B cell (primary cell): ENCODE results near the gene TMEM154. TPM values are rescaled to one million over a fixed set of nuclear protein-coding genes. Genes with fewer than 3 reads are reported as not detected.

Source experiments
- ATAC-seq: fragments of 200-7000 bp; cut with Tn5 transposase; one replicate; pipeline ENCODE4 v1.10.0; 2021; ENCODE audit warnings: low read depth, mild to moderate bottlenecking, moderate number of reproducible peaks, moderate library complexity
- CTCF ChIA-PET: fragments of 350-600 bp; sonication (Branson Sonifier 250); formaldehyde crosslinking; loops from one replicate; lab custom pipeline; 2021; ENCODE audit warnings: antibody characterized with exemption, inconsistent platforms; lab: Charles Lee
- POLR2A ChIA-PET: fragments of 350-600 bp; sonication (Branson Sonifier 250); formaldehyde crosslinking; loops from one replicate; lab custom pipeline; 2021; ENCODE audit warnings: antibody characterized with exemption; lab: Charles Lee
- DNase-seq: peaks from one replicate; pipeline ENCODE4 v3.0.0; 2013
- H2AFZ ChIP-seq: 2 replicates; pipeline ENCODE4 v1.6.1; 2012; ENCODE audit warnings: mild to moderate bottlenecking, low read depth, low read length; ENCODE audit not compliant: insufficient read depth, poor library complexity, severe bottlenecking
- H3K27ac ChIP-seq, 2 donors: 1 replicate in 1 of 2; 2 replicates in 1 of 2; pipeline ENCODE4 v1.5.1; 2012 to 2013; ENCODE audit warnings: low read length in 2 of 2, mild to moderate bottlenecking in 2 of 2, moderate library complexity in 1 of 2
- H3K27me3 ChIP-seq, 4 experiments: fragments of 200-600 bp in 1 of 4; sonication (generic) in 1 of 4; replicated peaks in 1 of 4; 1 replicate in 2 of 4; 2 replicates in 2 of 4; pipeline versions ENCODE4 v1.6.1 to v1.7.0; 2013 to 2016; ENCODE audit warnings: low read length in 3 of 4, mild to moderate bottlenecking in 2 of 4, mixed read lengths in 1 of 4, moderate library complexity in 1 of 4; ENCODE audit not compliant: insufficient read depth in 4 of 4, control insufficient read depth in 3 of 4; ENCODE audit errors: control extremely low read depth in 1 of 4
- H3K36me3 ChIP-seq, 2 experiments: replicated peaks in 1 of 2; 1 replicate in 1 of 2; 2 replicates in 1 of 2; pipeline versions ENCODE4 v1.6.1 to v1.7.1; 2013; ENCODE audit warnings: low read length in 1 of 2; ENCODE audit not compliant: insufficient read depth in 2 of 2, control insufficient read depth in 1 of 2; ENCODE audit errors: control extremely low read depth in 1 of 2, extremely low read depth in 1 of 2
- H3K4me1 ChIP-seq, 2 donors: fragments of 200-600 bp in 1 of 2; sonication (generic) in 1 of 2; 1 replicate in 1 of 2; 2 replicates in 1 of 2; pipeline versions ENCODE4 v1.5.1 to v1.6.1; 2013 to 2017; ENCODE audit warnings: low read length in 2 of 2; ENCODE audit not compliant: control insufficient read depth in 2 of 2, insufficient read depth in 2 of 2
- H3K4me2 ChIP-seq: replicated peaks from 2 replicates; pipeline ENCODE3; 2012; ENCODE audit warnings: mild to moderate bottlenecking, low read depth, low read length; ENCODE audit not compliant: poor library complexity, severe bottlenecking
- H3K4me3 ChIP-seq, 5 experiments: fragments of 200-600 bp in 1 of 5; sonication (generic) in 1 of 5; 1 replicate in 3 of 5; 2 replicates in 2 of 5; pipeline versions ENCODE4 v1.5.1 to v1.7.0; 2011 to 2016; ENCODE audit warnings: low read length in 4 of 5, mild to moderate bottlenecking in 4 of 5, low read depth in 2 of 5, control low read depth in 1 of 5, moderate library complexity in 1 of 5; ENCODE audit not compliant: insufficient read depth in 1 of 5; ENCODE audit errors: control extremely low read depth in 1 of 5, extremely low read depth in 1 of 5
- H3K79me2 ChIP-seq: fragments of 200-600 bp; sonication (generic); one replicate; pipeline ENCODE4 v1.6.0; 2016; ENCODE audit warnings: low read length; ENCODE audit not compliant: control insufficient read depth, insufficient read depth
- H3K9ac ChIP-seq: fragments of 200-600 bp; sonication (generic); 2 replicates; pipeline ENCODE4 v1.6.1; 2017; ENCODE audit warnings: mild to moderate bottlenecking, low read length, moderate library complexity
- H3K9me3 ChIP-seq, 3 donors: one replicate each; pipeline versions ENCODE4 v1.6.1 to v1.7.1; 2013; ENCODE audit warnings: low read length in 2 of 3; ENCODE audit not compliant: control insufficient read depth in 2 of 3, insufficient read depth in 1 of 3; ENCODE audit errors: control extremely low read depth in 1 of 3
- H4K20me1 ChIP-seq: 2 replicates; pipeline ENCODE4 v1.6.0; 2012; ENCODE audit warnings: mild to moderate bottlenecking, low read length; ENCODE audit not compliant: insufficient read depth, control insufficient read depth, poor library complexity, severe bottlenecking
- H3K27ac Mint-ChIP-seq: one replicate; pipeline ENCODE4 v1.8.0; 2021; ENCODE audit warnings: mixed read lengths
- H3K27me3 Mint-ChIP-seq: one replicate; pipeline ENCODE4 v1.8.0; 2021; ENCODE audit warnings: mixed read lengths
- H3K4me1 Mint-ChIP-seq: one replicate; pipeline ENCODE4 v1.8.0; 2021; ENCODE audit warnings: mixed read lengths
- H3K4me3 Mint-ChIP-seq: one replicate; pipeline ENCODE4 v1.8.0; 2021; ENCODE audit warnings: mixed read lengths
- H3K9me3 Mint-ChIP-seq: one replicate; pipeline ENCODE4 v1.8.0; 2022; ENCODE audit warnings: mixed read lengths; ENCODE audit not compliant: insufficient read depth
- CTCF ChIP-seq: fragments of 200-600 bp; IDR thresholded peaks from one replicate; pipeline ENCODE4 v1.8.0; 2022; ENCODE audit warnings: antibody characterized with exemption, mild to moderate bottlenecking
- EZH2 ChIP-seq: IDR thresholded peaks from 2 replicates; pipeline ENCODE4 v1.6.1; 2012; ENCODE audit warnings: borderline replicate concordance, low read depth, mild to moderate bottlenecking, moderate library complexity, low read length; ENCODE audit not compliant: insufficient read depth, poor library complexity, severe bottlenecking
- WGBS: methylation state at CpG from one replicate; pipeline ENCODE4 v1.1.5; 2013; ENCODE audit warnings: missing lambda C conversion rate; ENCODE audit not compliant: insufficient coverage; 5-methylcytosine and 5-hydroxymethylcytosine counted together
- intact Hi-C: fragments of 100-400 bp; cut with micrococcal nuclease; formaldehyde crosslinking; loops from one replicate; pipeline ENCODE4 v1.10.0; 2022
- polyA plus RNA-seq: library from polyadenylated mRNA; depleted of rRNA; stranded (reverse); fragments of >200 nt; gene quantifications from 2 replicates; pipeline ENCODE4 v1.2.3, GENCODE V29; 2012
- total RNA-seq, 2 donors: library from RNA; stranded (reverse); fragments of 120-200 nt in 1 of 2; gene quantifications; 1 replicate in 1 of 2; 2 replicates in 1 of 2; pipeline versions ENCODE4 v1.2.3 to v1.2.4, GENCODE V29; 2013 to 2022

Gene TMEM154
- total and polyA plus RNA-seq, 2 donors (not counting 1 experiment from before 2014, with no cell fraction given): 20.1 to 99.1 TPM

GRCh38 chr4:152571770-152572169, 108.0 kb downstream of the TMEM154 start:
- H3K4me3 ChIP-seq: no peak overlapping the region
- ChIA-PET CTCF (no interaction called here), POLR2A (no interaction called here)
- no peaks in the 10 kb centered on the region for H3K4me1 ChIP-seq
- Mint-ChIP-seq H3K4me3 (no peak overlapping the region), H3K27ac (no peak overlapping the region), H3K9me3 (no peaks in the 10 kb centered on the region), H3K27me3 (no peaks in the 10 kb centered on the region), H3K4me1 (no peaks in the 10 kb centered on the region)
- H3K27me3 ChIP-seq: no peaks in the 10 kb centered on the region
- no peak overlapping the region for H3K9ac ChIP-seq
- intact Hi-C loops: no loop called here
- ATAC-seq (no peak), DNase-seq (no peak)
- TF ChIP-seq EZH2: no peak
- no peak for TF ChIP-seq CTCF
- no peaks in the 10 kb centered on the region for H3K9me3 ChIP-seq
- no peaks in the 10 kb centered on the region for H3K79me2 ChIP-seq
- no peak overlapping the region for H2AFZ ChIP-seq
- no CpG with 5 or more reads among the region's 1 CpG for WGBS
- no peak overlapping the region for H3K27ac ChIP-seq
- no peaks in the 10 kb centered on the region for H4K20me1 ChIP-seq
- no peaks in the 10 kb centered on the region for H3K36me3 ChIP-seq
- no peak overlapping the region for H3K4me2 ChIP-seq

GRCh38 chr4:152571296-152571695, 108.5 kb downstream of the TMEM154 start:
- Mint-ChIP-seq H3K4me1 (no peaks in the 10 kb centered on the region), H3K9me3 (no peaks in the 10 kb centered on the region), H3K4me3 (no peak overlapping the region), H3K27me3 (no peaks in the 10 kb centered on the region), H3K27ac (no peak overlapping the region)
- no peak overlapping the region for H3K4me3 ChIP-seq
- H4K20me1 ChIP-seq: no peaks in the 10 kb centered on the region
- no peaks in the 10 kb centered on the region for H3K4me1 ChIP-seq
- no peak for ATAC-seq
- TF ChIP-seq EZH2 (no peak), CTCF (no peak)
- POLR2A ChIA-PET: no interaction called here
- DNase-seq: no peak
- no peak overlapping the region for H3K4me2 ChIP-seq
- intact Hi-C loops: no loop called here
- no peaks in the 10 kb centered on the region for H3K9me3 ChIP-seq
- H3K27me3 ChIP-seq: no peaks in the 10 kb centered on the region
- CTCF ChIA-PET: interaction anchor here (1.4 kb wide), 1 partner anchor 10 kb away, joined by 3 read pairs; no protein-coding TSS in a partner anchor
- no peak overlapping the region for H2AFZ ChIP-seq
- H3K36me3 ChIP-seq: no peaks in the 10 kb centered on the region
- no peak overlapping the region for H3K27ac ChIP-seq
- H3K9ac ChIP-seq: no peak overlapping the region
- H3K79me2 ChIP-seq: no peaks in the 10 kb centered on the region
- WGBS: no CpG with 5 or more reads among the region's 1 CpG

Other genes with a start within 250 kb of the TMEM154 start
- 117 and 125 TPM in 2 replicates for gene FBXW7, start 143.9 kb downstream of the TMEM154 start, total RNA-seq
- gene FBXW7, start 143.9 kb downstream of the TMEM154 start, polyA plus RNA-seq: 23.0 and 32.0 TPM in 2 replicates
- 0.36 and 0.59 TPM in 2 replicates for gene TIGD4, start 99.7 kb upstream of the TMEM154 start, total RNA-seq
- gene TIGD4, start 99.7 kb upstream of the TMEM154 start, polyA plus RNA-seq: 0.04 and 0.06 TPM in 2 replicates
- 23.5 and 27.0 TPM in 2 replicates for gene ARFIP1, start 100.0 kb upstream of the TMEM154 start, total RNA-seq
- 11.1 TPM in 2 replicates for gene ARFIP1, start 100.0 kb upstream of the TMEM154 start, polyA plus RNA-seq